Type B pancreatic cell (in vitro differentiated cells): ENCODE results near the gene CD80. TPM values are rescaled to one million over a fixed set of nuclear protein-coding genes. Genes with fewer than 3 reads are reported as not detected.

Experiments
- DNase-seq: peaks from one replicate; pipeline ENCODE4 v3.0.0; 2021; ENCODE audit warnings: mixed read lengths; ENCODE audit not compliant: unreplicated experiment; ENCODE audit errors: extremely low spot score
- H3K27ac Mint-ChIP-seq: 2 replicates; pipeline ENCODE4 v1.8.0; 2021; ENCODE audit warnings: mild to moderate bottlenecking, mixed read lengths
- H3K27me3 Mint-ChIP-seq: 2 replicates; pipeline ENCODE4 v1.8.0; 2021; ENCODE audit warnings: mixed read lengths
- H3K36me3 Mint-ChIP-seq: 2 replicates; pipeline ENCODE4 v1.8.0; 2021; ENCODE audit warnings: mixed read lengths
- H3K4me1 Mint-ChIP-seq: one replicate; pipeline ENCODE4 v1.8.0; 2021; ENCODE audit warnings: mixed read lengths; ENCODE audit not compliant: unreplicated experiment
- H3K4me3 Mint-ChIP-seq: 2 replicates; pipeline ENCODE4 v1.8.0; 2021; ENCODE audit warnings: mild to moderate bottlenecking, mixed read lengths
- H3K9me3 Mint-ChIP-seq: 2 replicates; pipeline ENCODE4 v1.8.0; 2021; ENCODE audit warnings: mixed read lengths
- CTCF ChIP-seq: fragments of 200-600 bp; sonication (generic); conservative IDR thresholded peaks from 2 replicates; pipeline ENCODE4 v1.5.0; 2021; ENCODE audit warnings: antibody characterized with exemption, mild to moderate bottlenecking
- total RNA-seq: library from RNA; stranded (reverse); gene quantifications from 2 replicates; pipeline ENCODE4 v1.2.1, GENCODE V29; 2021; ENCODE audit warnings: low replicate concordance

Gene CD80
- total RNA-seq, 1 donor from 2014 or later = 0.10 TPM

DNA sequence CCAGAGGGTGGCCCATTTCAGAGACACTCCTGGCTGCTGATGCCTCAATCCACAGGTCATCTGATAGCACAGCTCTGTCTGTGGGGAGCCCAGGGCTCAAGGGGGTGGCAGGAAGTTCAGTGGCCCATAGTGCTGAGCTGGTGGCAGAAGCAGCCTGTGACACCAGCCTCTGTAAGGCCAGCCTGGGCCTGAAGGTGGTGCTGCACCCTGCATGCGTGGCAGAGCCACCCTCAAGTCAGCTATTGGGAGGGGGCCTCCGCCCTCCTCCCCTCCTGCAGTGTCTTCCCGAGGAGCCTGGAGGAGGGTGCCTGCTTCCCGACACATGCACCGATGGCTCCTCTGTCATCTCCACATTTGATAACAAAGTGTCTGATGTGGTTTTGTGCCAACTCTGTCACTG, 41.3 kb upstream of the CD80 start:
- TF ChIP-seq CTCF = peak; percentile 40
- H3K9me3 Mint-ChIP-seq = no peaks in the 10 kb centered on the region
- H3K27ac Mint-ChIP-seq = no peak overlapping the region
- DNase-seq = no peak
- no peaks in the 10 kb centered on the region for H3K27me3 Mint-ChIP-seq
- peaks cover 17% of the 10 kb centered on the region for H3K4me1 Mint-ChIP-seq
- no peaks in the 10 kb centered on the region for H3K36me3 Mint-ChIP-seq
- H3K4me3 Mint-ChIP-seq = no peak overlapping the region

- H3K9me3 Mint-ChIP-seq = no peaks in the 10 kb centered on the region
Observed at GRCh38 chr3:119599558-119600174, 40.3 kb upstream of the CD80 start.

GRCh38 chr3:119598410-119599098, 39.1 kb upstream of the CD80 start:
- Mint-ChIP-seq H3K36me3 (no peaks in the 10 kb centered on the region), H3K9me3 (no peaks in the 10 kb centered on the region), H3K4me1 (peaks cover 17% of the 10 kb centered on the region), H3K4me3 (no peak overlapping the region), H3K27me3 (no peaks in the 10 kb centered on the region), H3K27ac (peak overlapping the region; percentile 11)
- DNase-seq = no peak
- TF ChIP-seq CTCF = no peak

More at GRCh38 chr3:119599558-119600174, 40.3 kb upstream of the CD80 start:
- TF ChIP-seq CTCF = no peak
- Mint-ChIP-seq H3K4me1 (peaks cover 17% of the 10 kb centered on the region), H3K4me3 (no peak overlapping the region), H3K36me3 (no peaks in the 10 kb centered on the region), H3K27me3 (no peaks in the 10 kb centered on the region), H3K27ac (no peak overlapping the region)
- no peak for DNase-seq

- no peaks in the 10 kb centered on the region for H3K27me3 Mint-ChIP-seq
- H3K36me3 Mint-ChIP-seq = no peaks in the 10 kb centered on the region
- H3K9me3 Mint-ChIP-seq = no peaks in the 10 kb centered on the region
- no peak for DNase-seq
- H3K4me1 Mint-ChIP-seq = peaks cover 17% of the 10 kb centered on the region
- peak within 1 kb of the TSS; percentile 11 for H3K27ac Mint-ChIP-seq
- no peak within 1 kb of the TSS for H3K4me3 Mint-ChIP-seq
- TF ChIP-seq CTCF = no peak
Observed at GRCh38 chr3:119597548-119598288, 38.3 kb upstream of the CD80 start, which contains the start of gene PLA1A. Gene PLA1A, plus strand, starts transcription at chr3:119597885. Its CDS starts 29 bp downstream, at chr3:119597914.

DNA sequence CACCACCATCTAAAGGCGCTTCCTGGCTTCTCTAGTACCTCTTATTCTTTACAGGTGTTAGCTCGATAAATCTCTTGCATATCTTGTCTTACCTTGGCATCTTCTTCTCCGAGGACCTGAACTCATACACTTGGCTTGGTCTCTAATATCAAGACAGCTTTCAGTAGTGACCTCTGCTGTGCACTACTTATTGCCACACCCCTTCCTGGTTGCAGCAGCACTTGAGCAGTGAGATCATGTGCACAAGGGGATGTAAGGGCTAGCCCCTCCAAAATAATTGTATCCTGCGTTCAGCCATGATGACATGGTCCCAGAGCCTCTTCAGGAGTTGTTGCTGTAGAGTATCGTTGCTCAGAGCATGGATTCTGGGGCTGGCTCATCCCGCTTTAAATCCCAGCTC, 37.0 kb upstream of the CD80 start:
- TF ChIP-seq CTCF = no peak
- Mint-ChIP-seq H3K4me3 (no peak overlapping the region), H3K36me3 (no peaks in the 10 kb centered on the region), H3K27me3 (no peaks in the 10 kb centered on the region), H3K27ac (no peak overlapping the region), H3K4me1 (peaks cover 17% of the 10 kb centered on the region), H3K9me3 (no peaks in the 10 kb centered on the region)
- DNase-seq = no peak
